Stomach (tissue), 4 donors: ENCODE measurements around the gene RPP30.

Source experiments
- EP300 ChIP-seq: sonication (generic); formaldehyde crosslinking; IDR thresholded peaks from one replicate; pipeline ENCODE4 v1.6.1; 2017; ENCODE audit warnings: antibody characterized with exemption
- POLR2A ChIP-seq, 4 donors: fragments of 450-650 bp; IDR thresholded peaks; one replicate each; pipeline ENCODE4 v1.6.1; 2016; ENCODE audit warnings: antibody characterized with exemption in 4 of 4, control low read depth in 2 of 4, mild to moderate bottlenecking in 1 of 4, moderate library complexity in 1 of 4
- TF ChIP-seq, protein P1 (sequence below), 7 experiments: fragments of 450-650 bp in 4 of 7; fragments of 200-600 bp in 3 of 7; sonication (generic) in 3 of 7; IDR thresholded peaks; one replicate each; pipeline ENCODE4 v1.5.1; 2016 to 2019; ENCODE audit warnings: antibody characterized with exemption in 7 of 7, control low read depth in 2 of 7, mild to moderate bottlenecking in 1 of 7

DNA sequence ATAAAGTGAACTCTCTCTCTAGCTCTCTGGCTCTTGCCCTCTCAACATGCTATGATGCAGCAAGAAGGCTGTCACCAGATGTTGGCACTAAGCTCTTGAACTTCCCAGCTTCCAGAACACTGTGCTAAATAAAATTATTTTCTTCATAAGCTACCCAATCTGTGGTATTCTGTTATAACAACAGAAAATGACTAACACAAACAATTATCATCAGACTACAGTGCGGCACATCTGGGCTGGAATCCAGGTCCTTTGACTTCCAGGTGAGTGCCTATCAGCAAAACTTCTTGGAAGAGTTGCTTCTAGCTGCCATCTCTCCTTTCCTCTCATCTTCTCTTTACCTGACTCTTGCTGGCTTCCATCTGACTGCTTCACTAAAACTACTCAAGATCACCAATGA lies 34.3 kb upstream of the RPP30 start:
- TF ChIP-seq POLR2A (IDR thresholded peaks at IDR 0.05) (no peak), EP300 (no peak)
- TF ChIP-seq, protein P1, sequence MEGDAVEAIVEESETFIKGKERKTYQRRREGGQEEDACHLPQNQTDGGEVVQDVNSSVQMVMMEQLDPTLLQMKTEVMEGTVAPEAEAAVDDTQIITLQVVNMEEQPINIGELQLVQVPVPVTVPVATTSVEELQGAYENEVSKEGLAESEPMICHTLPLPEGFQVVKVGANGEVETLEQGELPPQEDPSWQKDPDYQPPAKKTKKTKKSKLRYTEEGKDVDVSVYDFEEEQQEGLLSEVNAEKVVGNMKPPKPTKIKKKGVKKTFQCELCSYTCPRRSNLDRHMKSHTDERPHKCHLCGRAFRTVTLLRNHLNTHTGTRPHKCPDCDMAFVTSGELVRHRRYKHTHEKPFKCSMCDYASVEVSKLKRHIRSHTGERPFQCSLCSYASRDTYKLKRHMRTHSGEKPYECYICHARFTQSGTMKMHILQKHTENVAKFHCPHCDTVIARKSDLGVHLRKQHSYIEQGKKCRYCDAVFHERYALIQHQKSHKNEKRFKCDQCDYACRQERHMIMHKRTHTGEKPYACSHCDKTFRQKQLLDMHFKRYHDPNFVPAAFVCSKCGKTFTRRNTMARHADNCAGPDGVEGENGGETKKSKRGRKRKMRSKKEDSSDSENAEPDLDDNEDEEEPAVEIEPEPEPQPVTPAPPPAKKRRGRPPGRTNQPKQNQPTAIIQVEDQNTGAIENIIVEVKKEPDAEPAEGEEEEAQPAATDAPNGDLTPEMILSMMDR (IDR thresholded peaks at IDR 0.05), result no peak
